Measurements from ENCODE around the gene LHX6. TPM values are rescaled to one million over a fixed set of nuclear protein-coding genes. Genes with fewer than 3 reads are reported as not detected.

Gene LHX6
- total and polyA plus RNA-seq, 2 of the 4 experiments (the other 2 are of a cell fraction), result under 0.01 to 0.05 TPM

DNA sequence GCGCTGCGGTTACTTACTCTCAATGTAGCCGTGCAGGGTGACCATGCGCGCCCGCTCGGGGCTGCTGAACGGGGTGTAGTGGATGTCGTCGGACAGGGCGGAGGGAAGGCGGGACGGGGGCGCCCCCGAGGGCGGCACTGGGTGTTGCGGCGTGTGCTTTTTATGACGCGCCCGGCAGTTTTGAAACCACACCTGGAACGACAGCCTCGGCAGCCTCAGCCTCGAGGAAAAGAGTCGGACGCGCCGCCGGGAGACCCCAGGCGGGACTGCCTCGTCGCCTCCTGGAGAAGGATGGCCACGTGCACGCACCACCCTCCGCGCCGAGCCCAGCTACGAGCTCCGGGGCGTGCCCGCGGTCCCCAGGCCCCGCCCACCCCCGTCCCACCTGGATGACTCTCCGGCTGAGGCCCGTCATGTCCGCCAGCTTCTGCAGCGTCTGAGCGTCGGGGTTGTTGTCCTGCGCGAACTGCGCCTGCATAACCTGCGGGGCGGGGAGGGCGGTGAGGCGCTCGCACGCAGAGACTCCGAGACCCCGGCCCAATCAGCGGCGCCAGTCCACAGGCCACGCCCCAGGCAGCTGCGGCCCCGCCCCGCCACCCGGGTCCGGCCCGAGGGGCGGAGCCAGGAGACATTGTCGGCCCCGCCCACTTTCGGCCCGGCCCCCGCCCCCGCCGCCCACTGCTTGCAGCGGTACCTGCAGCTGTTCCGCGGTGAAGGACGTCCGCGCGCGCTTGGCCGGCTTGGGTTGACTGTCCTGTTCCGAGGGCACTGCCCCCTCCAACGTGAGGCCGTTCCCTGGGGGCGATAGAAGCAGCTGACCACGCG is 15.0 kb downstream of the LHX6 start:
- no peak overlapping the region for H2BK5ac ChIP-seq (ENCODE audit: low read depth, low read length, poor library complexity, severe bottlenecking)
- H4K5ac ChIP-seq (ENCODE audit: low read depth, low read length), result no peak overlapping the region
- TF ChIP-seq CEBPB (IDR thresholded peaks at IDR 0.05; ENCODE audit: low read depth, low read length) (no peak), POLR2A (IDR thresholded peaks at IDR 0.05; ENCODE audit: low read depth, low read length) (no peak), CTCF (conservative IDR thresholded peaks at IDR 0.05; ENCODE audit: low read depth, low read length) (0 out of 2 replicates have a peak, but pooled peaks have one; percentile 2), ELK1 (IDR thresholded peaks at IDR 0.05; ENCODE audit: borderline replicate concordance, low read depth, low read length) (no peak), MAFK (IDR thresholded peaks at IDR 0.05; ENCODE audit: low read depth, low read length) (no peak), MXI1 (IDR thresholded peaks at IDR 0.05; ENCODE audit: borderline replicate concordance, low read depth, low read length) (no peak)
- TF ChIP-seq, protein P1, sequence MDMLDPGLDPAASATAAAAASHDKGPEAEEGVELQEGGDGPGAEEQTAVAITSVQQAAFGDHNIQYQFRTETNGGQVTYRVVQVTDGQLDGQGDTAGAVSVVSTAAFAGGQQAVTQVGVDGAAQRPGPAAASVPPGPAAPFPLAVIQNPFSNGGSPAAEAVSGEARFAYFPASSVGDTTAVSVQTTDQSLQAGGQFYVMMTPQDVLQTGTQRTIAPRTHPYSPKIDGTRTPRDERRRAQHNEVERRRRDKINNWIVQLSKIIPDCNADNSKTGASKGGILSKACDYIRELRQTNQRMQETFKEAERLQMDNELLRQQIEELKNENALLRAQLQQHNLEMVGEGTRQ (IDR thresholded peaks at IDR 0.05; ENCODE audit: low read depth, low read length), result no peak
- no peaks in the 10 kb centered on the region for H3K36me3 ChIP-seq (ENCODE audit: control insufficient read depth, insufficient read depth, low read length)
- H2BK20ac ChIP-seq (ENCODE audit: low read depth, low read length), result no peak overlapping the region
- peak overlapping the region; percentile 78 for H3K4me2 ChIP-seq (ENCODE audit: low read depth, low read length)
- H3K79me1 ChIP-seq (ENCODE audit: low read depth in 1 of 2, low read length in 2 of 2), result no peaks in the 10 kb centered on the region
- peak overlapping the region; percentile 36 for H3K4me3 ChIP-seq (ENCODE audit: insufficient read depth, low read depth, low read length)
- H3K14ac ChIP-seq (replicated peaks; ENCODE audit: low read depth, low read length), result no peak overlapping the region
- H4K20me1 ChIP-seq (ENCODE audit: insufficient read depth, low read length), result peaks cover 15% of the 10 kb centered on the region; the same call in 1 of the 2 replicates
- no peak overlapping the region for H2BK120ac ChIP-seq (ENCODE audit: low read depth, low read length)
- H3K27me3 ChIP-seq (ENCODE audit: control insufficient read depth, insufficient read depth, low read length), result peaks cover 78% of the 10 kb centered on the region
- no peak overlapping the region for H3K9ac ChIP-seq (ENCODE audit: low read depth, low read length)
- intact Hi-C loops (cut with micrococcal nuclease) (no loop called here), in situ Hi-C loops (cut with MboI; ENCODE audit: low sequenced_read_pairs) (no loop called here), dilution Hi-C loops (cut with HindIII; ENCODE audit: low sequenced_read_pairs, unreplicated experiment) (no loop called here)
- no peak overlapping the region for H2BK15ac ChIP-seq (ENCODE audit: low read depth, low read length)
- peak overlapping the region; percentile 84 for H2AFZ ChIP-seq (replicated peaks; ENCODE audit: low read length, poor library complexity)
- WGBS, 2 experiments (ENCODE audit: extremely low coverage in 2 of 2, insufficient read length in 1 of 2), result 6% methylated on average over 25 of the region's 93 CpGs; no CpG with 5 or more reads in 1 of the 2 experiments
- H3K23ac ChIP-seq (ENCODE audit: low read depth, low read length), result no peak overlapping the region
- no peak overlapping the region for H3K27ac ChIP-seq (ENCODE audit: insufficient read depth, low read length)
- CTCF ChIA-PET, result no interaction called here
- POLR2A ChIA-PET (ENCODE audit: unreplicated experiment), result no interaction called here
- no peak overlapping the region for H2AK9ac ChIP-seq (replicated peaks; ENCODE audit: low read depth, low read length, poor library complexity)
- no TSS peak for BruUV-seq (replicated peaks)
- H3K9me3 ChIP-seq (ENCODE audit: control insufficient read depth, insufficient read depth, low read length), result peaks cover 10% of the 10 kb centered on the region; the same call in 1 of the 2 replicates
- ATAC-seq (ENCODE audit: low read depth) (peak; percentile 82), DNase-seq (no peak)
- no peaks in the 10 kb centered on the region for H3K9me1 ChIP-seq (ENCODE audit: insufficient read depth, low read length)
- peaks cover 4% of the 10 kb centered on the region; the same call in 1 of the 2 replicates for H3K4me1 ChIP-seq (ENCODE audit: control insufficient read depth, insufficient read depth, low read length)
- no peak overlapping the region for H4K8ac ChIP-seq (ENCODE audit: low read depth in 2 of 2, low read length in 2 of 2)
- H2AK5ac ChIP-seq (ENCODE audit: low read depth, low read length), result no peak overlapping the region
- H3K56ac ChIP-seq (ENCODE audit: extremely low read depth, insufficient read depth, low read length), result no peak overlapping the region
- no peak overlapping the region for H3K18ac ChIP-seq (ENCODE audit: low read depth, low read length)
- no peak overlapping the region for H4K91ac ChIP-seq (ENCODE audit: insufficient read depth, low read depth, low read length)
- H3K4ac ChIP-seq (ENCODE audit: low read depth, low read length), result no peak overlapping the region
